HG02884 (cell line): ENCODE data around the gene TSC22D4.

Experiments
- ATAC-seq: cut with Tn5 transposase; IDR thresholded peaks from one replicate; pipeline ENCODE4 v1.9.1; 2021; ENCODE audit warnings: mild to moderate bottlenecking, moderate library complexity; ENCODE audit not compliant: unreplicated experiment

TSC22D4 gene

DNA sequence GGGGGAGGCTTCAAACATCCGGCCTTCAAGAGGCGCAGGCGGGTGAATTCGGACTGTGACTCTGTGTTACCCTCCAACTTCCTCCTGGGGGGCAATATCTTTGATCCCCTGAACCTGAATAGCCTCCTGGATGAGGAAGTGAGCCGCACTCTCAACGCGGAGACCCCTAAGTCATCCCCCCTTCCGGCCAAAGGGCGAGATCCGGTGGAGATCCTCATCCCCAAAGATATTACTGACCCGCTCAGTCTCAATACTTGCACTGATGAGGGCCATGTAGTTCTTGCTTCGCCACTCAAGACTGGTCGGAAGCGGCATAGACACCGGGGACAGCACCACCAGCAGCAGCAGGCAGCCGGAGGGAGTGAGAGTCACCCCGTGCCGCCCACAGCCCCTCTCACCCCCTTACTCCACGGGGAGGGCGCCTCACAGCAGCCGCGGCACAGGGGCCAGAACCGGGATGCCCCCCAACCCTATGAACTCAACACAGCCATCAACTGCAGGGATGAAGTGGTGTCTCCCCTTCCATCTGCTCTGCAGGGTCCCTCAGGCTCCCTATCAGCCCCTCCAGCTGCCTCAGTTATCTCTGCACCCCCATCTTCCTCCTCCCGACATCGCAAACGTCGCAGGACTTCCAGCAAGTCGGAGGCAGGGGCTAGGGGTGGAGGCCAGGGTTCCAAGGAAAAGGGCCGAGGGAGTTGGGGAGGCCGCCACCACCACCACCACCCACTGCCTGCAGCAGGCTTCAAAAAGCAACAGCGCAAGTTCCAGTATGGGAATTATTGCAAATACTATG lies 48.3 kb downstream of the TSC22D4 start:
- no peak for ATAC-seq

DNA sequence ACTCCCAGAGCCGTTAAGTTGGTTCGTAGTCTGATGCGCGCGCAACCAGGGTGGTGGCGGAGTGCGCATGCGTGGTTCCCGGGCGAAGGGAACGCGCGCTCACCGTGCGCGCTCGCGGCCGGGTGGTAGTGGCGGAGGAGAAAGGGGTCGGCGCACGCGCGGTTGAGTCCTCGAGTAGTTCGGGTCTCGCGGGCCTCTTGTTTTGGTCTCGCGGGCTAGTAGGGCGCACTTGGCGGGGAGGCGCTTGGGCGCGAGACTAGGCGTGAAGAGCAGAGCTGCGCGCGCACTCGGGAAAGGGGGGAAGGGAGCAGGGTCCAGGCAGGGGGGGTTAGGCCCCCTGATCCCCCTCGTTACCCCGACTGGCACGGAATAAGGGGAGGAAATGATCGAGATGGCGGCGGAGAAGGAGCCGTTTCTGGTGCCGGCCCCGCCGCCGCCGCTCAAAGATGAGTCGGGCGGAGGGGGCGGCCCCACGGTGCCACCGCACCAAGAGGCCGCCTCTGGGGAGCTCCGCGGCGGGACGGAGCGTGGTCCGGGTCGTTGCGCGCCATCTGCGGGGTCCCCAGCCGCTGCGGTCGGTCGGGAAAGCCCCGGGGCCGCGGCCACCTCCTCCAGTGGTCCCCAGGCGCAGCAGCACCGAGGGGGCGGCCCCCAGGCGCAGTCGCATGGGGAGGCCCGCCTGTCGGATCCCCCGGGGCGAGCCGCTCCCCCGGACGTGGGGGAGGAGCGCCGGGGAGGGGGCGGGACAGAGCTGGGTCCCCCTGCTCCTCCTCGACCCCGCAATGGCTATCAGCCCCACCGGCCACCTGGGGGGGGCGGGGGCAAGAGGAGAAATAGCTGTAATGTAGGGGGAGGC lies 49.1 kb downstream of the TSC22D4 start, which contains the start of gene MEPCE:
Gene MEPCE, plus strand, starts transcription at position 195 of the 856 bp plus-strand sequence. Its CDS starts 188 bp downstream, at position 383.
- peak; percentile 34 for ATAC-seq

DNA sequence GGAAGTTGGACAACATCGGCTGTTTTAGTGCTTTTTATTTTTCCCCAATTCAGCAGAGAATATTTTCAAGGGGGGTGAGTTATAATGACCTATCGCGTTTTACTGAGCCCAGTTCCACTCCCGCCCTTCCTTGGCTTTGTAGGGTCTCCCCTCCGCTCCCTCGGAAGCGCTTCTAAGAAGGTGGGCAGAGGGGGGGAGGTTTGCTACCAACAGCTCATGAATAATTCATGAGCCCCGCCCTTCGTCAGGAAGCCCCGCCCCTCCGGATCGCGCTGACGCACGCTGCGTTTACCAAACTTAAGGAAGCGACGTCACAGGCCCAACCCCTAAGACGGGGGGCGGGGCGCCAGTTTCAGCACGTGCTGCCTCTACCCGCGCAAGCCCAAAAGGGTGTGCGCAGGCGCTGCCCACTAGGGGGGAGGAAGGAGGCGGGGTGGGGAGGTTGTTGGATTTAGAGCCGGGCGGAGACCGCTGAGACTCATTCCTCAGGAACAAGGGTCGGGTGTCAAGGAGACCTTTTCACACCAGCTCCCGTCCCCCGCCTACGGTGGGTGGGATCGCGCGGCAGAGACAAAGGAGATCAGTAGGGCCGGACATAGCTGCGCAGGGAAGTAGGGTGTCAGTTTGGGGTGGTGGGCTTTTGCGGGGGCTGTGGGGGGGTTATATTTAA lies 49.9 kb downstream of the TSC22D4 start:
- peak; percentile 43 for ATAC-seq

DNA sequence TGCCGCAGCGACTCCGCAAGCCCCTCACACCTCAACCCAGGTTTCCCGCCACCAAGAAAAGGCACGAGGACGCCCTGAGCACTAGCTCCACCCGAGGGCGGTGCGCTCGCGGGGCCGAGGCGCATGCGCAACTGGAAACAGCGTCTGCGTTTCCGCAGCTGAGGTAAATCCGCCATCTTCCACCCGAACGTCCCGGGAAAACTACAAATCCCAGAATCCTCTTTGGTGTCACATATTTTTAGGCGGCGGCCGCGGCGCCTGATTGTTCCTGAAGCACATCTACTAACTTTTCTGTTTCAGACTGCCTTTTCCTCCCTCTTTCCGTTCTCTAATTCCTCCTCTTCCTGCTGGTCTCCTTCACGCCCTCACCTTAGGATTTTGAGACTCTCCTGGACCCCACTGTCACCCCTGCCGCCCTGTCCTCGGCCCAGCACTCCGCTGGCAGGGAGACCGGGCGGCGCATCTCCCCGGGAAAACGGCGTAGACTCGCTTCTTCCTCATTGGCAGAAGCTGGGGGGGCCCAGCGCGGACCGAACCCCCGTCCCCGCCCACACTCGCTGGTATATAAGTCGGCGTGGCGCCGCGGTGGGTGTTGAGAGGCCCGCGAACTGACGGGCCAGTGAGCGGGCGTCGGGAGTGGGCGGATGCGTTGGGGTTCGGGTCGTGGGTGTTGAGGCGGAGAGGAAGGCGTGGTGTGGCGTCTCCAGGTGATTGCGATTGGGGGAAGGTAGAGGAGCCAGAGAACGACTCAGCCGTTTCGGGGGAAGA lies 50.6 kb downstream of the TSC22D4 start, which contains the start of gene ZCWPW1:
Gene ZCWPW1, minus strand, starts transcription at position 505 of the 768 bp plus-strand sequence. CDS start 8,054 bp downstream, outside the sequence.
- ATAC-seq, result peak; percentile 40

DNA sequence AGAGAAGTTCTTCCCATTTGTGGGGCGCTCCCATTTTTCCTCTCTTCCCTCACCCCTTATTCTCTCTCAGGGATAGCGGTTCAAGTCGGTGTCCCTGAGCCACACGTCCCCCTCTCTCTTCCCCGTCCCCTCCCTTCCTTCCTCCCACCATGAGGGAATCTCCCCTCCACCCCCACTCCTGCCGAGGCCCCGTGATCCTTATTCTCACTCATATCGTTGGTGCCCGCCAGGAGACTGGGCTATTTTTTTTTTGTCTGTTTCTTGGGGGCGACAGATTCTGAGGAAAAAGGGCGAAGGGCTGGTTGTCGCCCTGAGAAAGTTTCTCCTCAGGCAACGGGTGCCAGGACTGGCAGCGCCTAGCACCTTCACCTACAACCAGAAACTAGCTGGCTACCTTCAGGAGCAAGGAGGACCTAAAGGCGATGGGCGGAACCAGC lies 51.2 kb downstream of the TSC22D4 start:
- no peak for ATAC-seq

DNA sequence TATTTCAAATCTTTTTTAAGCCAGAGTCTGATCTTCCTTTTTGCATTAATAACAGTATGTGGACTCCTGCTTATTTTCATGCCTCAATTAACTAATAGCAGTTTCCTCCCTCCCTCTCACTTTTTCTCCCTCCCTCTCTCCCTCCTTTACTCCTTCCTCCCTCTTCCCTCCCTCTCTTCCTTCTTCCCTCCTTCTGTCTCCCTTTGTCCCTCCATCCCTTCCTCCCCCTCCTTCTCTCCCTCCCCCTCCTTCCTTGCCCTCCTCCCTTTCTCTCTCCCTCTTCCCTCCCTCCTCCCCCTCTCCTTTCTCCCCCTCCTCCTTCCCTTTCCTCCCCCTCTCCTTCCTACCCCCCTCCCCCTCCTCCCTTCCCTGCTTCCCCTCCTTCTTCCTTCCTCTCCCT lies 52.5 kb downstream of the TSC22D4 start:
- no peak for ATAC-seq

DNA sequence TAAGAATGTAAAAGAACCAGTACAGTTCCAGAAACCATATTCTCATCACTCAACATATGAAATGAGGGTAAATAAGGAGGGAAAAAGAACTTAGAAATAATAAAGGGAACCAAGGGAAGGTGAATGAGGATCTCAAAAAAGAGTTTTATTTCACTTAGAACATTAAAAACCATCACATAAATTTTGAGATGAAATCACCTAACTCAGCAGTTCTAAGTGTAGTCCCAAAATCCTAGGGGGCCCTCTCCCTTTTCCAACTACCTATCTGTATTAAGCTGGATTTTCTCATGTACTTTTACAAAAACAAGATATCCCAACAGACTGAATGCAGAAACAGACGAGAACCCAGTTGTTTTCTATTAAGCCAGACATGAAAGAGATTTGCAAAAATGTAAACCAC lies 53.7 kb downstream of the TSC22D4 start:
- ATAC-seq, result no peak

DNA sequence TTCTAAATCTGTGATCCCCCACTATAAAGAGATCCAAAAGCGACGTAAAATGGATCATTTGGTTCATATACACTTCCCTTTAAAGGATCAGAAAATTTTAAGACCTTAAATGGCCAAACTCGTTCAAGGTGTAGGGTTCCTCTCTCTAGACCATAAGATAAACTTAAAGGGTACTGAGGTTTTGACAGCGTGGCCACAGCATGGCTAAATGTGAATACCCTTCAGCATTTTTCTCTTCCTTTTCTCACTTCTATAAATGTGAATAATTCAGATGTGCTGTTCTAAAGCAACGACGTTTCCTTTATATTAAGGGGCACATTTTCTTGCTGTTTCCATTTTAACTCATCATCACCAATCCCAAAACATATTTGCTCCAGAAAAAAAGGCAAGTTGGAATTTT lies 55.7 kb downstream of the TSC22D4 start:
- ATAC-seq, result no peak

DNA sequence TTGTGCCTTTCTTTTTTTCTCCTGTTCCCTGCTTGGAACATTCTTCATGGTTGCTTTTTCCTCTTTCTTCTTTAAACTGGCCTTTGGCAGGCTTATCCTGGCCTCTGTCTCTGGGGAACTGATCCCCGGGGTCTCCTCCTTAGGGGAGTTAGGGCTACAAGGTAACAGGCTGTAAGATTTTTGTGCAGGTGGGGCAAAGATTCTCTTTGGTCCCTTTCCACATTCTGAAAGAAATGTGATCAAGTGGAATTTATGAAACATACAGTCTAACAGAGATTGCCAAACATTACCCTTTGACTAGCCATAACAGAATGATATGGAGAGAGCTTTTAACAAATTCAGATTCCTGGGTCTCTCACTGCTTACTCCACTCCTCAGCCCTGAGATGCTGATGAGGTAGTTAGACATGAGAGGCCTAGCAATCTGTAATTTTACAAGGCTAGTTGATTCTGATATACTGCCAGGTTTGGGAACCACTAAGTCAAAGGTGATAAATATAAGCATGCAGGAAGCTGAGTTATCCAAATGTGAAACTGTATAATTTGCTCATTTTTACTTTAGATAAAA lies 59.3 kb downstream of the TSC22D4 start:
- no peak for ATAC-seq

DNA sequence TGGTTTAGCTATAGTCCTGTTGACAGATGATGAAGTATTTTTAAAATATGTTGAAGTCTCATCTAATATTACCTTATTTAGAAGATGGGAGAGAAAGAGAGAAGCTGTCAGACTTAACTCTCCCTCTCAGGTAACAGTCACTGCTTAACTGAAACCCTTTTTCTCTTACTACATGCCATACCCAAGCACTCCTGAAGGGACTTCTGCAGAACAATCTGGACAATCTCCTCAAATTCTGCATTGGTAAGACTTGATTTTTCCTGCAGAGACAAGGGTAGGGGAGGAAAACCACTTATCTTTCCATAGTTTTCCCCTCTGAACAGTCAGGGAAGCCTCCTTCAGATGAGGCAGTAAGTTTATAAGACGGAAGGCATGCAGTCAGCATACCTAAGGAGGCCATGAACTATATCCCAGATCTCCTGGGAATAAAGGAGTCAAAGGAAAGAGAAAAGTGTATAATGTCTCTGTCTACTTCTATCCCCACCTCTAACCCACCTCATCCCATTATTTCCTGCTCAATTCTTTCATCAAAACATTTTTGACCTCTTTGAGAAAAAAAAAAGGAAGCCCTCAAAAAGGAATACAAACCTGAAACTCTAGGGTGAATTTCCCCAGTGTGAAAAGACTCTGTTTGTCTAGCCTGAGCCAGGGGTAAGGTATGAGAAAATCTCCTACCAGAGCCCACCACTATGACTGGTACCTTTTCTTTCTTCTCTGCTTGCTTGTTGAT lies 59.9 kb downstream of the TSC22D4 start:
- ATAC-seq, result no peak
